Suprapubic skin (tissue), 3 donors: ENCODE data around the gene DISP3.

ENCODE experiments used
- POLR2A ChIP-seq, 2 donors: fragments of 450-650 bp; IDR thresholded peaks; one replicate each; pipeline ENCODE4 v1.6.1; 2017; ENCODE audit warnings: antibody characterized with exemption in 2 of 2, mild to moderate bottlenecking in 2 of 2, moderate library complexity in 2 of 2
- TF ChIP-seq, protein P1 (sequence below), 2 donors: fragments of 200-600 bp in 1 of 2; fragments of 450-650 bp in 1 of 2; sonication (generic) in 1 of 2; IDR thresholded peaks; one replicate each; pipeline ENCODE4 v1.5.1; 2016 to 2019; ENCODE audit warnings: antibody characterized with exemption in 2 of 2, mild to moderate bottlenecking in 1 of 2, moderate library complexity in 1 of 2

DNA sequence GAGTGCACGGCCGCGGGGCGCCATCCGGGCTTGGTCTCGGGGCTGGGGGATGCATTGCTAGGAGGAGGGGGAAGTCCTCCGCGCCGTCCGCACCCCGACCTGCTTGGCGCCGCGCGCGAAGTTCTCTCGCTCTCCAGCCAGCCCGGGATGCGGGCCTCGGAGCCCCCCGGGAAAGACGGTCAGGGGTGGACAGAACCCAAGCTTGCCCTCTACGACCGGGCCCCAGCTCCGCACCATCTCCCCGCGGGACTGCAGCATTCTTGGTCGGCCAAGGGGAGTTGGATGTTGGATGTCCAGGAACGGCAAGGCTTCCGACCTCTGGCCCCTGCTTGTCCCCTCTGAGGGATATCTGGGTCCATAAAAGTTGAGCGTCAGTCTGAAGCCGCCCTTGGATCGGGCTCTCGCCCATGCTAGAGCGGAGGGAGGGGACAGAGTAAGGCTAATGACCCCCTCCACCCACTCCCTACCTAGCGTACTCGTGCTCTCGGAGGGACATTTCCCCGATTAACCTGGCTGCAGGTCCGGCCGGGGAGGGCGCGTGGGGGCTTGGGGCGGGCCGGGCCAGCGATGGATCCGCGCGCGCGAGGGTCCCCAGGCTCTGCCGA is 522 bp downstream of the DISP3 start:
- TF ChIP-seq POLR2A (IDR thresholded peaks at IDR 0.05) = no peak
- TF ChIP-seq, protein P1, sequence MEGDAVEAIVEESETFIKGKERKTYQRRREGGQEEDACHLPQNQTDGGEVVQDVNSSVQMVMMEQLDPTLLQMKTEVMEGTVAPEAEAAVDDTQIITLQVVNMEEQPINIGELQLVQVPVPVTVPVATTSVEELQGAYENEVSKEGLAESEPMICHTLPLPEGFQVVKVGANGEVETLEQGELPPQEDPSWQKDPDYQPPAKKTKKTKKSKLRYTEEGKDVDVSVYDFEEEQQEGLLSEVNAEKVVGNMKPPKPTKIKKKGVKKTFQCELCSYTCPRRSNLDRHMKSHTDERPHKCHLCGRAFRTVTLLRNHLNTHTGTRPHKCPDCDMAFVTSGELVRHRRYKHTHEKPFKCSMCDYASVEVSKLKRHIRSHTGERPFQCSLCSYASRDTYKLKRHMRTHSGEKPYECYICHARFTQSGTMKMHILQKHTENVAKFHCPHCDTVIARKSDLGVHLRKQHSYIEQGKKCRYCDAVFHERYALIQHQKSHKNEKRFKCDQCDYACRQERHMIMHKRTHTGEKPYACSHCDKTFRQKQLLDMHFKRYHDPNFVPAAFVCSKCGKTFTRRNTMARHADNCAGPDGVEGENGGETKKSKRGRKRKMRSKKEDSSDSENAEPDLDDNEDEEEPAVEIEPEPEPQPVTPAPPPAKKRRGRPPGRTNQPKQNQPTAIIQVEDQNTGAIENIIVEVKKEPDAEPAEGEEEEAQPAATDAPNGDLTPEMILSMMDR (IDR thresholded peaks at IDR 0.05) = no peak
